Kidney (tissue), 14 donors: ENCODE data around the gene ITLN2. TPM values are rescaled to one million over a fixed set of nuclear protein-coding genes. Genes with fewer than 3 reads are reported as not detected.
"Not testable (repeated sequence)": the region's sequence is repeated elsewhere in the genome, so short reads cannot be mapped to it uniquely, and the experiment has no call there.

Experiments used
- DNase-seq, 5 donors: peaks; one replicate each; pipeline ENCODE4 v3.0.0-alpha.2; 2013 to 2020
- FAIRE-seq: peaks from 2 replicates; lab custom pipeline; 2012; peaks lifted over from hg19 to GRCh38; lab: Jason Lieb, UNC
- H3K27ac ChIP-seq, 2 donors: one replicate each; pipeline ENCODE4 v1.7.0; 2013; ENCODE audit warnings: low read depth in 2 of 2, low read length in 2 of 2, inconsistent platforms in 1 of 2
- H3K27me3 ChIP-seq: one replicate; pipeline ENCODE4 v1.7.1; 2013; ENCODE audit warnings: low read length, inconsistent platforms; ENCODE audit not compliant: control insufficient read depth, insufficient read depth
- H3K36me3 ChIP-seq, 3 donors: one replicate each; pipeline versions ENCODE4 v1.7.0 to v1.7.1; 2013; ENCODE audit warnings: low read length in 3 of 3, control low read depth in 1 of 3, inconsistent platforms in 1 of 3; ENCODE audit not compliant: insufficient read depth in 3 of 3, control insufficient read depth in 2 of 3
- H3K4me1 ChIP-seq, 3 donors: one replicate each; pipeline versions ENCODE4 v1.7.0 to v1.7.1; 2013; ENCODE audit warnings: low read length in 3 of 3, inconsistent platforms in 1 of 3, low read depth in 1 of 3; ENCODE audit not compliant: control insufficient read depth in 2 of 3, insufficient read depth in 2 of 3
- H3K4me3 ChIP-seq, 3 donors: one replicate each; pipeline versions ENCODE4 v1.7.0 to v1.8.1; 2013; ENCODE audit warnings: low read length in 3 of 3, control low read depth in 1 of 3, inconsistent platforms in 1 of 3
- H3K9ac ChIP-seq, 3 donors: one replicate each; pipeline versions ENCODE4 v1.7.0 to v1.7.1; 2013; ENCODE audit warnings: low read length in 3 of 3, control low read depth in 1 of 3, inconsistent platforms in 1 of 3
- H3K9me3 ChIP-seq, 3 donors: one replicate each; pipeline versions ENCODE4 v1.7.0 to v1.7.1; 2013; ENCODE audit warnings: low read length in 3 of 3, control low read depth in 1 of 3, inconsistent platforms in 1 of 3; ENCODE audit not compliant: control insufficient read depth in 2 of 3, insufficient read depth in 1 of 3
- intact Hi-C: fragments of 100-400 bp; cut with DNase I; formaldehyde crosslinking; loops from one replicate; pipeline ENCODE4 v1.11.1; 2022
- polyA plus RNA-seq: library from polyadenylated mRNA; stranded (reverse); fragments of 350-450 nt; fragmentation: Illumina TruSeq; extraction: RNeasy Lipid Tissue Mini Kit (QIAGEN cat#74804); gene quantifications from one replicate; pipeline ENCODE4 v1.2.3, GENCODE V29; 2014; ENCODE audit warnings: low read depth, low replicate concordance; ENCODE audit not compliant: insufficient read depth
- total RNA-seq: library from RNA; stranded (reverse); fragmentation: NEBNext Ultra II Directional; extraction: Animal tissue kit (Norgen Biotek cat#: 25700); gene quantifications from one replicate; pipeline ENCODE4 v1.2.1, GENCODE V29; 2021
- TF ChIP-seq, protein P1 (sequence below): IDR thresholded peaks from 3 replicates; pipeline ENCODE4 v1.5.1; 2012; ENCODE audit warnings: mild to moderate bottlenecking, moderate library complexity, borderline replicate concordance; ENCODE audit not compliant: insufficient read depth; ENCODE audit errors: extremely low read depth
- donor health status: control.
- donor health status: control.
- donor health status: control.
- donor health status: control.
- donor health status: control.
- donor health status: DM: yes; HTN: yes; CAD: no.
- donor health status: Normal renal cell carcinoma (clear cell type).

The ITLN2 gene
- total and polyA plus RNA-seq, 2 donors from 2014 or later, result 0.88 TPM; not detected in 1

- Histone ChIP-seq H3K27me3 (no peaks in the 10 kb centered on the region), H3K27ac (no peak overlapping the region), H3K4me1 (no peaks in the 10 kb centered on the region), H3K9ac (no peak overlapping the region), H3K9me3 (peaks cover 0 to 3% (median 0%) of the 10 kb centered on the region in 3 donors), H3K4me3 (no peak overlapping the region), H3K36me3 (no peaks in the 10 kb centered on the region)
- intact Hi-C loops, result no loop called here
- TF ChIP-seq, protein P1, sequence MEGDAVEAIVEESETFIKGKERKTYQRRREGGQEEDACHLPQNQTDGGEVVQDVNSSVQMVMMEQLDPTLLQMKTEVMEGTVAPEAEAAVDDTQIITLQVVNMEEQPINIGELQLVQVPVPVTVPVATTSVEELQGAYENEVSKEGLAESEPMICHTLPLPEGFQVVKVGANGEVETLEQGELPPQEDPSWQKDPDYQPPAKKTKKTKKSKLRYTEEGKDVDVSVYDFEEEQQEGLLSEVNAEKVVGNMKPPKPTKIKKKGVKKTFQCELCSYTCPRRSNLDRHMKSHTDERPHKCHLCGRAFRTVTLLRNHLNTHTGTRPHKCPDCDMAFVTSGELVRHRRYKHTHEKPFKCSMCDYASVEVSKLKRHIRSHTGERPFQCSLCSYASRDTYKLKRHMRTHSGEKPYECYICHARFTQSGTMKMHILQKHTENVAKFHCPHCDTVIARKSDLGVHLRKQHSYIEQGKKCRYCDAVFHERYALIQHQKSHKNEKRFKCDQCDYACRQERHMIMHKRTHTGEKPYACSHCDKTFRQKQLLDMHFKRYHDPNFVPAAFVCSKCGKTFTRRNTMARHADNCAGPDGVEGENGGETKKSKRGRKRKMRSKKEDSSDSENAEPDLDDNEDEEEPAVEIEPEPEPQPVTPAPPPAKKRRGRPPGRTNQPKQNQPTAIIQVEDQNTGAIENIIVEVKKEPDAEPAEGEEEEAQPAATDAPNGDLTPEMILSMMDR, result no peak
- FAIRE-seq, result no peak
- DNase-seq, result no peak
Measured at GRCh38 chr1:160925652-160926244, 28.9 kb downstream of the ITLN2 start.

DNA sequence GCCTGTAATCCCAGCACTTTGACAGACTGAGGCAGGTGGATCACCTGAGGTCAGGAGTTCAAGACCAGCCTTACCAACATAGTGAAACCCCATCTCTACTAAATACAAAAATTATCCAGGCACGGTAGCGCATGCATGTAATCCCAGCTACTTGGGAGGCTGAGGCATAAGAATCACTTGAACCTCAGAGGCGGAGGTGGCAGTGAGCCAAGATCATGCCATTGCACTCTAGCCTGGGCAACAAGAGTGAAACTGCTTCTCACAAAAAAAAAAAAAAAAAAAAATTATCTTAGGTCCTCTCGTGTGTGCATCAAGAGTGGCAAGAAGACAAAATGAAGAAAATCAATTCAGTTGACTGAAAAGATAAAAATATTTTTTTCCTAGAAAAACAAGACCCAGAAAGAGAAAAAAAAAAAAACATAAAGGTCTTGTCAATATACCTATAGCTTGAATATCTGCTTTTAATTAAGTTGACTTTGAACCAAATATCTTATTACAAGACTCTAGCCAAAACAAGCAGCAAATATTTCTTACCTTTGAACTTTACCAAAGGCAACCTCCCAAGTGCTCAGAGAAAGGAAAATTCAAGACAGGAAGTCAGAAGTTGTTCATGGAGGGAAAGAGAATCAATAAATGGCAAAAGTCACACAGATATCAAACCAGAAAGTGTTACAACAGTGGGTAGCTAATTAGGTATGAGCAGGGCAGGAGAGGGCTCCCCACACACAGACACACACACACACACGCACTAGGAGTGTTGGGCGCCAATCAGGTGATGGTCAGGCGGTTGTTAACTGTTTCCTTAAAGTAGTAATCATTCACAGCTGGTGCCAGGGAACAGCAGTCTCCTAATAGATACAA lies 29.6 kb downstream of the ITLN2 start:
- intact Hi-C loops, result no loop called here
- Histone ChIP-seq H3K4me1 (no peaks in the 10 kb centered on the region), H3K4me3 (no peak overlapping the region), H3K9me3 (peaks cover 0 to 3% (median 0%) of the 10 kb centered on the region in 3 donors), H3K36me3 (no peaks in the 10 kb centered on the region), H3K27ac (no peak overlapping the region), H3K27me3 (no peaks in the 10 kb centered on the region), H3K9ac (no peak overlapping the region)
- FAIRE-seq (no peak), DNase-seq (no peak)
- TF ChIP-seq, protein P1, result no peak

DNA sequence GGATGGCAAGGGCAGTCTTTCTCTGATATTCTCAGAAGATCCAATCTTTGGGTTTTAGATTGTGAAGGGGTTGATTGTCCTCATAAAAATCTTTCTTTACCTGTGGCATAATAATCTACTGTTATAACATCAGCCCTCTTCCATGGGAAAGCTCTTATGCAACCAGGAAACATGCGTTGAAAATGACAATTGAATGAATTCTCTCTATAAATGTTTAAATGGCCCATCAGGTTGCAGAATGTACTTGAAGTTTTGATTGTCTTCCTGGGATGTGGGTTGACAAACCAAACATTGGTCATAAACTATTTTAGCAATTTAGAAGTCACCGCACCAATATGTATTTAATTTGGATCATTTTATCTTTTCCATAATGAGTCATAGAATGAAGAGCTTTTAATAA lies 37.9 kb downstream of the ITLN2 start:
- Histone ChIP-seq H3K9me3 (no peaks in the 10 kb centered on the region), H3K27ac (no peak overlapping the region), H3K4me1 (no peaks in the 10 kb centered on the region), H3K27me3 (no peaks in the 10 kb centered on the region), H3K9ac (no peak overlapping the region), H3K4me3 (no peak overlapping the region), H3K36me3 (no peaks in the 10 kb centered on the region)
- TF ChIP-seq, protein P1, result no peak
- DNase-seq (no peak), FAIRE-seq (no peak)
- intact Hi-C loops, result no loop called here

DNA sequence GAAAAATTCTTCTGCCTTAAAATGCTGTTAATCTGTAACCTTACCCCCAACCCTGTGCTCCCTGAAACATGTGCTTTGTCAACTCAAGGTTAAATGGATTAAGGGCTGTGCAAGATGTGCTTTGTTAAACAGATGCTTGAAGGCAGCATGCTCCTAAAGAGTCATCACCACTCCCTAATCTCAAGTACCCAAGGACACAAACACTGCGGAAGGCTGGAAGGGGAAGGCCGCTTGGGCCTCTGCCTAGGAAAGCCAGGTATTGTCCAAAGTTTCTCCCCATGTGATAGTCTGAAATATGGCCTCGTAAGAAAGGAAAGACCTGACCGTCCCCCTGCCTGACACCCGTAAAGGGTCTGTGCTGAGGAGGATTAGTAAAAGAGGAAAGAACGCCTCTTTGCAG lies 41.4 kb downstream of the ITLN2 start:
- H3K27me3 ChIP-seq, DNase-seq, H3K4me1 ChIP-seq, H3K4me3 ChIP-seq, H3K27ac ChIP-seq, H3K9ac ChIP-seq, H3K36me3 ChIP-seq, intact Hi-C loops, FAIRE-seq, H3K9me3 ChIP-seq: not testable (repeated sequence)
